Measurements from ENCODE around the gene MRPL55.

The MRPL55 gene

GRCh38 chr1:228081144-228081543 lies 28.0 kb downstream of the MRPL55 start:
- H3K4me3 ChIP-seq (replicated peaks; ENCODE audit: low read depth, low read length), result peak overlapping the region; percentile 98
- TF ChIP-seq CTCF (IDR thresholded peaks at IDR 0.05; ENCODE audit: low read length, missing control alignments), result no peak
- DNase-seq (ENCODE audit: low read depth), result no peak

GRCh38 chr1:228079601-228080263 lies 29.4 kb downstream of the MRPL55 start:
- H3K4me3 ChIP-seq (replicated peaks; ENCODE audit: low read depth, low read length), result no peak overlapping the region
- no peak for DNase-seq (ENCODE audit: low read depth)
- TF ChIP-seq CTCF (IDR thresholded peaks at IDR 0.05; ENCODE audit: low read length, missing control alignments), result no peak

GRCh38 chr1:228079013-228079412 lies 30.1 kb downstream of the MRPL55 start:
- no peak for DNase-seq (ENCODE audit: low read depth)
- H3K4me3 ChIP-seq (replicated peaks; ENCODE audit: low read depth, low read length), result no peak overlapping the region
- TF ChIP-seq CTCF (IDR thresholded peaks at IDR 0.05; ENCODE audit: low read length, missing control alignments), result no peak

- no peak overlapping the region for H3K4me3 ChIP-seq (replicated peaks; ENCODE audit: low read depth, low read length)
- DNase-seq (ENCODE audit: low read depth), result no peak
- TF ChIP-seq CTCF (IDR thresholded peaks at IDR 0.05; ENCODE audit: low read length, missing control alignments), result no peak
These were observed 31.4 kb downstream of the MRPL55 start for GRCh38 chr1:228077565-228078330.

GRCh38 chr1:228076796-228077430 lies 32.2 kb downstream of the MRPL55 start:
- no peak for DNase-seq (ENCODE audit: low read depth)
- no peak overlapping the region for H3K4me3 ChIP-seq (replicated peaks; ENCODE audit: low read depth, low read length)
- no peak for TF ChIP-seq CTCF (IDR thresholded peaks at IDR 0.05; ENCODE audit: low read length, missing control alignments)

- DNase-seq (ENCODE audit: low read depth), result no peak
- no peak overlapping the region for H3K4me3 ChIP-seq (replicated peaks; ENCODE audit: low read depth, low read length)
These were observed 33.3 kb downstream of the MRPL55 start for GRCh38 chr1:228075801-228076271.

More at GRCh38 chr1:228075801-228076271, 33.3 kb downstream of the MRPL55 start:
- TF ChIP-seq CTCF (IDR thresholded peaks at IDR 0.05; ENCODE audit: low read length, missing control alignments), result no peak

Data from fibroblast of pulmonary artery (primary cell).